Hepatocyte (in vitro differentiated cells): ENCODE measurements around the gene NFYC. TPM values are rescaled to one million over a fixed set of nuclear protein-coding genes. Genes with fewer than 3 reads are reported as not detected.

Source experiments
- DNase-seq: peaks from one replicate; pipeline ENCODE4 v3.0.0-alpha.2; 2016; ENCODE audit warnings: low spot score
- H2AFZ ChIP-seq: fragments of 200-600 bp; sonication (generic); 2 replicates; pipeline ENCODE4 v1.6.0; 2016; ENCODE audit warnings: antibody characterized with exemption, mild to moderate bottlenecking
- H3K27ac ChIP-seq: fragments of 200-600 bp; sonication (generic); 2 replicates; pipeline ENCODE4 v1.5.1; 2016; ENCODE audit warnings: mild to moderate bottlenecking
- H3K27me3 ChIP-seq: fragments of 200-600 bp; sonication (generic); 2 replicates; pipeline ENCODE4 v1.6.1; 2016
- H3K36me3 ChIP-seq: fragments of 200-600 bp; sonication (generic); replicated peaks from 2 replicates; pipeline ENCODE4 v1.5.1; 2016; ENCODE audit warnings: low read depth; ENCODE audit not compliant: insufficient read depth
- H3K4me1 ChIP-seq: fragments of 200-600 bp; sonication (generic); 2 replicates; pipeline ENCODE4 v1.5.1; 2016; ENCODE audit warnings: mild to moderate bottlenecking, moderate library complexity; ENCODE audit not compliant: insufficient read depth
- H3K4me2 ChIP-seq: fragments of 200-600 bp; sonication (generic); 2 replicates; pipeline ENCODE4 v1.6.0; 2016
- H3K4me3 ChIP-seq: fragments of 200-600 bp; sonication (generic); 2 replicates; pipeline ENCODE4 v1.5.1; 2016; ENCODE audit warnings: mild to moderate bottlenecking
- H3K79me2 ChIP-seq: fragments of 200-600 bp; sonication (generic); 2 replicates; pipeline ENCODE4 v1.6.0; 2017; ENCODE audit warnings: mild to moderate bottlenecking
- H3K9me2 ChIP-seq: fragments of 200-600 bp; sonication (generic); replicated peaks from 2 replicates; pipeline ENCODE4 v1.6.0; 2017; ENCODE audit warnings: mild to moderate bottlenecking; ENCODE audit not compliant: insufficient read depth
- H3K9me3 ChIP-seq: fragments of 200-600 bp; sonication (generic); 2 replicates; pipeline ENCODE4 v1.5.1; 2016; ENCODE audit warnings: low read depth, mild to moderate bottlenecking
- H4K20me1 ChIP-seq: fragments of 200-600 bp; sonication (generic); 2 replicates; pipeline ENCODE4 v1.6.0; 2016; ENCODE audit warnings: mild to moderate bottlenecking; ENCODE audit not compliant: insufficient read depth, poor library complexity, severe bottlenecking
- EZH2 ChIP-seq: fragments of 200-600 bp; sonication (generic); IDR thresholded peaks from 2 replicates; pipeline ENCODE4 v1.6.1; 2016; ENCODE audit warnings: antibody characterized with exemption, mild to moderate bottlenecking, borderline replicate concordance
- EZH2phosphoT487 ChIP-seq: fragments of 200-600 bp; sonication (generic); IDR thresholded peaks from one replicate; pipeline ENCODE4 v1.6.1; 2018; ENCODE audit warnings: antibody characterized with exemption, mild to moderate bottlenecking, low read depth, moderate library complexity; ENCODE audit not compliant: unreplicated experiment, severe bottlenecking
- WGBS: methylation state at CpG from one replicate; pipeline ENCODE4 v1.1.6; 2016; ENCODE audit warnings: low lambda C conversion rate; ENCODE audit errors: missing lambda C conversion rate; 5-methylcytosine and 5-hydroxymethylcytosine counted together
- polyA plus RNA-seq: library from polyadenylated mRNA; unstranded; fragments of >200 nt; fragmentation: Nextera tagmentation; extraction: Ambion mirVana; gene quantifications from 2 replicates; pipeline ENCODE4 v1.2.1, GENCODE V29; 2016
- total RNA-seq: library from RNA; depleted of rRNA; stranded (reverse); fragments of >200 nt; gene quantifications from 2 replicates; pipeline ENCODE4 v1.2.3, GENCODE V29; 2014
- TF ChIP-seq, protein P1 (sequence below): fragments of 200-600 bp; sonication (generic); IDR thresholded peaks from 2 replicates; pipeline ENCODE4 v1.5.1; 2016; ENCODE audit warnings: antibody characterized with exemption, mild to moderate bottlenecking; ENCODE audit not compliant: poor library complexity

NFYC gene
- total and polyA plus RNA-seq, 2 experiments from 2014 or later, result 44.1 to 52.5 TPM

DNA sequence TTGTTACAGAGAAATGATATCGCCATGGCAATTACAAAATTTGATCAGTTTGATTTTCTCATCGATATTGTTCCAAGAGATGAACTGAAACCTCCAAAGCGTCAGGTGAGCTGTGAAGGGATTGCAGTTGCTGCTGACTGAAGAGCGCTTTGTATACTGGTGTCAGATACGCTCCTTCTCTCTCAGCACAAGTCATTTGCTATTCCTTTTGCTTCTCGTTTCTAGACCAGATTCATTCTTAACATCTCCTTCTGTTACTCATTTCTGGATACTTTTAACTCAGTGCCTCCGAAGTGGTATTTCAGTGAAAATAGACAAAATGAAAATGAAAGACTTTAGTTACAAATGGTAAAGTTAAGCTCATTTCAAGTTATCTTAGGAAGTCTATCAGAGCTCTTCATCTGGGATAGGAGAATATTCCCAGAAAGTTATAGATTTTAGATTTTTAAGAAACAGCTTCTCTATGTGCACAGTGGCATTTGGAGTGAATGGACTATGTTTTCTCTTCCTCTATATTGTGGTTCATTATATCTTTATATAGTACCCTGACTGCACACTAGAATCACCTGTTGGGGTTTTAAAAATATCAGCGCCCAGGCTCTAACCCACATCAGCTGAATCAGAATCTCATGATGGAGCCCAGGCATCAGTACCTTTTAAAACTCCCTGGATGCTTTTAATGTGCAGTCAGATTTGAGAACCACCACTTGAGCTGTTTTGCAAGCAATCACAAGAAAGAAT, 61.8 kb downstream of the NFYC start:
- H4K20me1 ChIP-seq, result peaks cover 3% of the 10 kb centered on the region
- DNase-seq, result no peak
- H3K27me3 ChIP-seq, result no peaks in the 10 kb centered on the region
- H3K4me2 ChIP-seq, result no peak overlapping the region
- peaks cover 18% of the 10 kb centered on the region for H3K79me2 ChIP-seq
- TF ChIP-seq EZH2phosphoT487 (no peak), EZH2 (no peak)
- TF ChIP-seq, protein P1, sequence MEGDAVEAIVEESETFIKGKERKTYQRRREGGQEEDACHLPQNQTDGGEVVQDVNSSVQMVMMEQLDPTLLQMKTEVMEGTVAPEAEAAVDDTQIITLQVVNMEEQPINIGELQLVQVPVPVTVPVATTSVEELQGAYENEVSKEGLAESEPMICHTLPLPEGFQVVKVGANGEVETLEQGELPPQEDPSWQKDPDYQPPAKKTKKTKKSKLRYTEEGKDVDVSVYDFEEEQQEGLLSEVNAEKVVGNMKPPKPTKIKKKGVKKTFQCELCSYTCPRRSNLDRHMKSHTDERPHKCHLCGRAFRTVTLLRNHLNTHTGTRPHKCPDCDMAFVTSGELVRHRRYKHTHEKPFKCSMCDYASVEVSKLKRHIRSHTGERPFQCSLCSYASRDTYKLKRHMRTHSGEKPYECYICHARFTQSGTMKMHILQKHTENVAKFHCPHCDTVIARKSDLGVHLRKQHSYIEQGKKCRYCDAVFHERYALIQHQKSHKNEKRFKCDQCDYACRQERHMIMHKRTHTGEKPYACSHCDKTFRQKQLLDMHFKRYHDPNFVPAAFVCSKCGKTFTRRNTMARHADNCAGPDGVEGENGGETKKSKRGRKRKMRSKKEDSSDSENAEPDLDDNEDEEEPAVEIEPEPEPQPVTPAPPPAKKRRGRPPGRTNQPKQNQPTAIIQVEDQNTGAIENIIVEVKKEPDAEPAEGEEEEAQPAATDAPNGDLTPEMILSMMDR, result no peak
- H3K9me3 ChIP-seq, result no peaks in the 10 kb centered on the region
- H3K27ac ChIP-seq, result no peak overlapping the region
- peaks cover 22% of the 10 kb centered on the region for H3K4me1 ChIP-seq
- H3K36me3 ChIP-seq, result no peaks in the 10 kb centered on the region
- no peak overlapping the region for H3K4me3 ChIP-seq
- no peaks in the 10 kb centered on the region for H3K9me2 ChIP-seq
- H2AFZ ChIP-seq, result no peak overlapping the region
- 97% methylated on average over 8 of the region's 8 CpGs for WGBS

DNA sequence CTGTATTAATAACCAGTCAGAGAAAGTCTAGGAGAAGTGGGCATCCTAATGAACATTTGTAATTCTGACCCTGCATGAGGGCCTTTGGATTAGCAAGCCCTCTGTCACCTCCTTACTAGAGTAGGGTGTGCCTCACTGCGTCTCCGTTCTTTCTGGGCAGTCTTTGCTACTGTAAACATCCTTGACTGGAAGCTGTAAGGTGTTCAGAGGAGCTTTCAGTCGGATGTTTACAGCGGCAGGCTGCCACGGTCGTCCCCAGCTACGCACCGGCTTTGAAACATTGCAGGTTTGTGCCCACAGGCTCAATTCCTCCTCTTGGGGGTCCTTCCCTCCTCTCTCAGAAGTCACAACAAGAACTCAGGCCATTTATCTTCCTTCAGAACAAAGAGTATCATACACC, 62.7 kb downstream of the NFYC start:
- Histone ChIP-seq H3K79me2 (peaks cover 17% of the 10 kb centered on the region), H3K4me2 (no peak overlapping the region), H4K20me1 (no peaks in the 10 kb centered on the region), H3K9me2 (no peaks in the 10 kb centered on the region), H3K27me3 (no peaks in the 10 kb centered on the region), H3K4me1 (peaks cover 20% of the 10 kb centered on the region), H3K36me3 (no peaks in the 10 kb centered on the region), H3K4me3 (no peak overlapping the region), H3K27ac (no peak overlapping the region), H2AFZ (no peak overlapping the region), H3K9me3 (no peaks in the 10 kb centered on the region)
- WGBS, result 87% methylated on average over 8 of the region's 8 CpGs
- TF ChIP-seq EZH2phosphoT487 (no peak), EZH2 (no peak)
- TF ChIP-seq, protein P1, result no peak
- no peak for DNase-seq

DNA sequence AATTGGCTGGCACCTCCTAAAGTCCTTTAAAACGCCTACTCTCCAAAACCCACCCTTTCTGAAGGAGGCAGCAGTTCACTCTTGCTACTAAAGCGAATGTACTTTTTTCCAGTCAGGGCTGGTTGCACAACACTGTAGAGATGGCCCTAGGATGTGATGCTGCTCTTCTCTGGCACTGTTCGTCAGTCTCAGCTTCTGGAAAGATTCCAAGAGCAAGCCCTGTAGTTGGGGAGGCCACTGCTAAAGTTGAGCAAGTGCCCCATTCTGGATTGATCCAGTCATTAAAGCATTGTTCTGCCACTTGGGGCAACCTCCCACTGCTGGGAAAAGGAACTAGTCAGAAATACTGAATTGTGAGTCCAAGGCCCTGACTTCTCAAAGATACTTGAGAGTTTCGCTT, 63.6 kb downstream of the NFYC start:
- no peak overlapping the region for H2AFZ ChIP-seq
- H3K9me3 ChIP-seq, result no peaks in the 10 kb centered on the region
- H3K4me1 ChIP-seq, result peaks cover 12% of the 10 kb centered on the region
- peak; percentile 28 for DNase-seq
- no peaks in the 10 kb centered on the region for H3K36me3 ChIP-seq
- H3K4me3 ChIP-seq, result no peak overlapping the region
- H4K20me1 ChIP-seq, result no peaks in the 10 kb centered on the region
- H3K27me3 ChIP-seq, result no peaks in the 10 kb centered on the region
- H3K79me2 ChIP-seq, result peaks cover 21% of the 10 kb centered on the region
- no peaks in the 10 kb centered on the region for H3K9me2 ChIP-seq
- H3K4me2 ChIP-seq, result no peak overlapping the region
- WGBS, result 79% methylated on average over 4 of the region's 4 CpGs
- TF ChIP-seq EZH2 (no peak), EZH2phosphoT487 (no peak)
- TF ChIP-seq, protein P1, result no peak
- H3K27ac ChIP-seq, result no peak overlapping the region
